CD4-positive, alpha-beta T cell treated with Interleukin-2 at 100 ng/mL for 4 hours (primary cell): ENCODE results near the gene MRTFB.
"Not testable (repeated sequence)": the region's sequence is repeated elsewhere in the genome, so short reads cannot be mapped to it uniquely, and the experiment has no call there.

ENCODE experiments used
- DNase-seq: peaks from one replicate; pipeline ENCODE4 v3.0.0-alpha.2; 2020; ENCODE audit warnings: low spot score

Gene MRTFB

DNA sequence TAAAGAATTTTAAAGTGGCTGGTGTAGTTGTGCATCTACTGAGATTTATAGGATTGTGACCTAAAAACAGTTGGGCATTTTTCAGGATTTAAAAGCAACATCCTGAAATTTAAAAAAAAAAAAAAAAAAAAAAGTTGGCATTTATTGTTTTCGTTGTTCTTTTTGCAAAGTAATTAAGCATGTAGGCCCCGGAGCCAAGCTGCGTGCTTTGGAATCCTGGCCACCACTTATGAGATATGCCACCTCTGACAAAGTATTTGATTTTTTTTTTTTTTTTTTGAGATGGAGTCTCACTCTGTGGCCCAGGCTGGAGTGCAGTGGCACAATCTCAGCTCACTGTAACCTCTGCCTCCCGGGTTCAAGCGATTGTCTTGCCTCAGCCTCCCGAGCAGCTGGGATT lies 112.8 kb downstream of the MRTFB start:
- DNase-seq = not testable (repeated sequence)

DNA sequence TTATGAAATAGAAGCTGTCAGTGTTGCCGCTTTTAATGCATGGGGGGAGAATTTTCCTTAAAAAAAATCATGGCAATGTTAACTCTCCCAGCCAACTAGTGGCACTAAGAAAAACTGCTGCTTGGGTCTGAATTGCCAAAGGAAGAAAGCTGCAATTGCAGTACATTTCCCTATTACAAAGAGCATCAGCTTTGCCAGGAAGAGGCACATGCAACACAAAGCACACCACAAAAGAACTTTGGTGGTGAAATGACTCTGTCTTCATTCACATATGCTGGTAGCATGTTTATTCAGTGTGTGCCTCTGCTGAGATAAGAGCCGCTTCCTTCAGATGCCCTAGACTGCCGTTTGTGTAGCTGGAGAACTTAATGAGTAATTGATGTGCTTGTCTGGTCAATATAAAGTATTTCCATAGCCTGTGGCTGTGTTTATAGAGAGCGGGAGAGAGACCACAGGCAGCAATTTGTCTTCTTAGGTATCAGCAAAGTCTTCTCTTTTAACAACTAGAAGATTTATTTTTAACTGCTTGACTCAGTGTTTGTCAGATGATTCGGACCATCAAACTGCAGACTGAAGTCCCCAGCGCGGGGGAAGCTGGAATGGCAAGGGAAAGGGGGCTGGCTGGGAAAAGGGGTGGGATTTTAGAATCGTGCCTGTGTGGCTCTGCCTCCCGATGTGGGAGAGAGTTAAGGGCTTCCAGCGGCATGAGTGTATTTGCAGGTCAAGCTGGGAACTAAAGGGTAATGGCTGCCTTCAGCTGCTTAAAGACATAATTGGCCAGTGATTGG lies 115.1 kb downstream of the MRTFB start:
- DNase-seq = no peak

DNA sequence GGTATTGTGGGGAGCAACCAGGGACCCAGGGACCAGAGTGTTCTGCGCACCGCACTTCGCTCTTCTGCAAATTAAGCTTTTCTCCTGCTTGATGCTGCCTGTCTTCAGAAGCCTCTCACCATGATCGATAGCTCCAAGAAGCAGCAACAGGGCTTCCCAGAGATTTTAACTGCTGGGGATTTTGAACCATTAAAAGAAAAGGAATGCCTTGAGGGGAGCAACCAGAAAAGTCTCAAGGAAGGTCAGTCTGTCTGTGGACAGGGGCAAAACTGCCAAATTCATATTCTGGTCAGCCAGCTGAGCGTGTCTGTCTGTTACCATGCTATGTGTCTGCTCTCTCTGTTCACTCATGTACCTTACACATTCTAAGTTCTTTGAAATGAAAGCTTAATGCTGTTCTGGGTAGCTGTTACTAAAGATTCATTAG lies 115.7 kb downstream of the MRTFB start:
- DNase-seq = no peak

DNA sequence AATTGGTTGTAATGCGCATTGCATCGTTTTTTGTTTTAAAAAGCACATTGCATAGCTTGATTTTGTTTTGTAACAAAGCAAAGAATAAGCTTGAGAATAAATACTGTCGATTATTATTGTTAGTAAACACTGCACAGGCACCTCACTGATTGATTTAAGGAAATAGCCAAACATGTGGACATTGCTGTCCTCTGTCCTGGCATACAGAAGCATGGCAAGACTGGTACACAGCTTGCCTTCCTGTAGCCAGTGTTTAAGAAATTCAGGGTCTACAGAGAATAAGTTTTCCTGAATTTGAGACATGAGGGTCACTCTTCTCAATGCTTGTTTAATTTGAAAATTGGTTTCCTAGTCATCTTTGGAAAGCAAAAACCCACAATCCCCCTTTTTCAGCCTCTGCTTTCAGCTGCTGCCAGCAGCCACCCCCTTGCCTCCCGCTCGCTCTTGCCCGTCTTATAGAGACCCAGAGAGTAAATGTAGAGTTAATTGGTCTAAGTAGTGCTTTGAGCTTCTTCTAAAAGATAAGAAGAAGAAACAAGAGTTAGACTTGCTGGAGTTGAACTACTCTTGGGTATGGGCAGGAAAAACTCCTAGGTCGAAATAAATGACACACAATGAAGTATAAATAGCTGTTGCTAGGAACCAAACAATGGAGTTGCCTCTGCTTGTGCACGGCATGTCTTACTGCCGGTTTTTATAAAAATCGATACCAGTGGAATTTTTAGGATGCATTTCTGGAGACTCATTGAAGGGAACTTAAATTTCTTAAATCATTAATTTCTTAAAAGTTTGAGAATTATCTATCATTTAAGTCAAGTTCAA lies 116.6 kb downstream of the MRTFB start:
- no peak for DNase-seq

DNA sequence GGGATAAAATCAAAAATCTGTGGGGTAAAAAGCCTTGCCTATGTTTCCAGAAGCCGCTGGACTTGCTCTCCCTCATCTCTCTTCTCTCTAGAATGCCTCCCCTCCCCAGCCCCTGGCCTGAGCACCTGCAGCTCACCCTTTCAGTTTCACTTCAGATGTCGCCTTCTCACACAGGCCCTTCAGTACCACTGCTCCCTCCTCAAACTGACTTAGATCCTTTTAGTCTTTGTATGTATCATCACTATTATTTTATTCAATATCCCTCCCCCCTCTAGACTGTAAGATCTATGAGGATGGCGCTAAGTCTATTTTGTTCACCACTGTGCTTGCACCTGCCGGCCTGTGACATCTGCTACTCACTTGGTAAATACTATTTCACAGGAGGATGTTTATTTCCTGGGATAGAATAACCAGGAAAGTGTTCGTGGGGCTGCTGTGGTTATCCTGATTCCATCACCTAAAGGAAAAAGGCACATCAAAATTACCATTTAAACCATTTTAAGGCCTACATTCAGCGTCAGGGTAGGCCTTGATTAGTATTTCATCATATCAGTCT lies 122.3 kb downstream of the MRTFB start:
- DNase-seq = peak; percentile 17

DNA sequence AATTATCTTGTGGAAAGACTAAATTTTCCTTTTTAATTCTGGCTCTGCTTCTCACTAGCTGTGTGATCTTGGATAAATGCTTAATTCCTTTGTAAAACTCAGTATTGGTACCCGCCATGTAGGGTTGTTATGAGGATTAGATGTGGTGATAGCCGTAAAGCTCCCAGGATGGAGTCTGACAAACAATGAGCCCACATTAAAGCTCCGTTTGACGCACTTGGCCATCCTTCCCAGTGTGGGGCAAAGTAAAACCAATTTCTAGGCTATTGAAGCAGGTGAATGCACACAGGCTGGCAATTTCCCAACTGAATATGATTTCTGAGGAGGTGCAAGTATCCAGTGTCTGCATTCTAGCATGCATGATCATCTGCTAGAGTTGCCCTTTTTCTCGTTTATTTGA lies 123.6 kb downstream of the MRTFB start:
- no peak for DNase-seq

DNA sequence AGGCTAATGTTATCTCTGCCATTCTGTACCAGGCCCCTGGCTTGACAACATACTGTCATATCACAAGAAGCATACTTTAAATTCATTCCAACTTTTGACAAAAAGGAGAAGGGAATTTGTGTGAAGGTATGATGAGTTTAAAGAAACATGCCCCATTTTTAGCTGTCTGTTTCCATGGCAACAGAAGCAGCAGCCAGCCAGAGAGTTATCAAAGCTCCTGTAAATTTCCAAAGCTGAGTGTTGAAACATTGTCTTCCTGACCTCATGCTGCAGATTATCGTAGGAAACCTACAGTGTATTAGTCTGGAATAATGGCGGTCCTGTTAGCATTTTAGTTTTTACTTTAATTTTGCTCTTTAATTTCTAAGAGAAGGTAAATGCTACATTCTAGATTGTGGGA lies 124.9 kb downstream of the MRTFB start:
- DNase-seq = no peak

DNA sequence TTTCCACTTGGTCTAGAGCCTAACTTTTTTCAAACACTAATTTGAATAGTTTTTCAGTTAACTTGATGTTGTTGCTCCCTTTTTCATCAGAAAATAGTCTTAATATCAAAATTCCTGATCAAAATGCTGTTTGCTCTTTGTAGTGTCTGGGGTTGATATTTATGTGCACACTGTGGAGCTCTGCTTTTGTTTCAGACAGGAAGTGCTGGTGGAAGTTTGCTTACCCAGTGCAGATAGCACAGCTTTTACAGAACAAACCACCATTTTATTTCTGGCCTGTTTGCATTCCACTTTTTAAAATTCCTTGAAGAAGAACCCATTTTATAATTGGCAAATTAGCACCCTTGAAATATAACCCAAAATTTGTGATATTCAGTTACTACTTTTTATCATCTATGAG lies 125.4 kb downstream of the MRTFB start:
- DNase-seq = no peak

DNA sequence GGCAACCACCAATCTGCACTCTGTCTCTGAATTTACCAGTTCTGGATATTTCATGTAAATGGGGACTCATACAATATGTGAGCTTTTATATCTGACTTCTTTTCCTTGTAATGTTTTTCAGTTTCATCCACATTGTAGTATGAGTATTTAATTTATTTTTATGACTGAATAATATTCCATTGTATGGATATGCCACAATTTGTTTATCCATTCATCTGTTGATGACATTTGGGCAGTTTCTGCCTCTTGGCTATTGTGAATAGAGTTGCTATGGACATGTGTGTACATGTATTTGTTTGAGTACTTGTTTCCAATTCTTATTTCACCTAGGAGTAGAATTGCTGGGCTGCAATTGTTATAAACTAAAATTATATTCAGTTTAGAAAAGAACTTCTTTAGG lies 126.9 kb downstream of the MRTFB start:
- no peak for DNase-seq

DNA sequence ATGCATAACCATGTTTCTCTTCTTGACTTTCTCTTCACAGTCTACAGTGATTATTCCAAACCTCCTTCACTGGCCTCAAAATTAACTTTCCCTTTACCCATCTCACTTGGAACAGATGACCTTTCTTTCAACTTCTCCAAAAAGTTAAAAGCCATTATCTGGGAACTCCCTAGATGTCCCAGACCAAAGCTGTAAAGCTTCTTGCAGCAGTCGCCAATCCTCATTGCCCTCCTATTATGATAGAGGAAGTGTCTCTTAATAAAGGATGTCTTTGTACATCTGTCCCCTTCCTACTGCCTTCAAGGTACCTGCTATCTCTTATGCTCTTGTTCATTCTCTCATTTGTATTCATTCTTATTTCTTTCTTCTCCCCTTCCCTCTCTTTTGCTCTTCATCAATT lies 127.5 kb downstream of the MRTFB start:
- DNase-seq = no peak

DNA sequence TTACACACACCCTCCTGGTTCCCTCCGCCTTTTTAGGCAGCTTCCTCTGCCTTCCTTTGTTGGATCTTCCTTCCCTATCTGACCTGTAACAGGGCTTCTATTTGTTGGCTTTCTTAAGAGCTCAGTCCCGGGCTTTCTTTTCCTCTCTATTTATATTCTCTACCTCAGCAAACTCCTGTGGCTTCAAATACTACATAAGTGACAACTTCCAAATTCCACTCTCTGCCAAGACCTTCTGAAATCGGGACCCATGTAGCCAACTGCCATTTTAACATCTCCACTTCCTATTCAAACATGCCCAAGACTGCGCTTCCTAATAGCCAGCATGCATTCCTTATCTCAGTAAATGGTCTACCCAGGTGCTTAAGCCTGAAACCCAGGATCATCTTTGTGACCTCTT lies 128.1 kb downstream of the MRTFB start:
- no peak for DNase-seq

DNA sequence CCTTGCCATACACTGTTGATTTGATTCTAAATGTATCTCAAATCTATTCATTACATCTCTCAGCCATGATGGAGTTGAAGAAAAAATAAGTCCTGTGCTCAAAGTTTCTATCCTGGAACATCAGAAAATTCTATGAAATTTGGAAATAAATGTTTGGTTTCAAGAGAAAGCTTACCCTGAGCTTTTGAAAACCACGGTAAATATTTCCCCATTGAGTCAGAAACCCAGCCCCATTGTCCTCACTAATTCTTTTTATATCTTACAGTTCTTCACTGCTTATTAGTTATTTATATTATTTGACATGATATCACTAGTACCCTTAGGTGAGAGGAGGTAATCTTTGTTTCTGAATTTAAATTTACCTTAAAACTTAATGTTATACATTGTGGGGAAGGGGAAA lies 128.5 kb downstream of the MRTFB start:
- DNase-seq = no peak

DNA sequence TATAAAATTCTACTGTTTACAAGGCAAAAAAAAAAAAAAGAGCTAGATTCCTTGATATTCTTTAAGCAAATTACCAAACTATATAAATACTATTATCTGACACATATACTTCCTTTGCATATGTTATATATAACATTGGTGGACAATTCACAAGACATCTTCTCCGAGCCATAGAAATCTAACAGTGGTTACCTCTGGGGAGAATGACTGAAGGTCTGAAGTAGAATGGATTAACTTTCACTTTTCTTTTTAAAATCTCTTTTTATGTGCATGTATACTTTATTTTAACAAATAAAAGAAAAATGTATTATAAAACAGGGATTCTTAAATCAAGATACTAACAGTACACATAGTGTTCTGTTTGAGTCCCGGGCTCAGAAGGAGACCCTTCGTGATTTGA lies 131.0 kb downstream of the MRTFB start:
- DNase-seq = no peak

DNA sequence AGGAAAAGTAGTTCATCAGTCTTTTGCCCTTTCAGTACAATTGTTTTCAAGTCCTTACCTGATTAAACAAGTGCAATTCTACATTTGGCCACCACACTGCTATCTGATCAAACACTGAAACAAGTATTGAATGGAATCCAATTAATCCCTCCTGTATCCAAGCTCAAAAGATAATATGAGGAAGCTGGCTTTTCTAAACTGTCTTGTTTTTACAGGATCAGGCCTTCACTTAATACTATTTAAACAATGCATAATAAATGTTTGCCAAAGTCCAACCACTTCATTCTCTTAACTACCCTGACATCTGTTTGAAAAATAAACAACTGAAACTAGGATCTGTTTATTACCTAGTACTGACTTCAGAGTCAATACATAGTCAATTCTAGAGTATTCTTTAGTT lies 131.6 kb downstream of the MRTFB start:
- no peak for DNase-seq

DNA sequence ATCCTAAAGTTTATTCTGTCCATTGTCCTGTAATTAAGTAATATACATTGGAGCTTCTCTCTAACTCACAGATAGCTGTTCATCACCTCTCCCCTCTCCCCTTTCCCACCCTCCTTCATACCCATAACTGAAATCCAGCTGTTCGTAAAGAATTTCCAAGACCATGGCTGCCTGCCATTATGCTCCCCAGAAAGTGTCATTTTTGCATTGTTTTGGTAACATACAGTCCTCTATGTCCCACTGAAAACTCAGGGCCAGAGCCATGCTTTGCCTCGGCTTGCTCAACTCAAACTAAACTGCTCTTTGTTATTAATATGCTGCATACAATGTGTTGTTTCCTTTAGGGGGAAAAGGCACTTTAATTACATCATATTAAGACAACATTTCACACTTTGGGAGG lies 132.0 kb downstream of the MRTFB start:
- DNase-seq = no peak

DNA sequence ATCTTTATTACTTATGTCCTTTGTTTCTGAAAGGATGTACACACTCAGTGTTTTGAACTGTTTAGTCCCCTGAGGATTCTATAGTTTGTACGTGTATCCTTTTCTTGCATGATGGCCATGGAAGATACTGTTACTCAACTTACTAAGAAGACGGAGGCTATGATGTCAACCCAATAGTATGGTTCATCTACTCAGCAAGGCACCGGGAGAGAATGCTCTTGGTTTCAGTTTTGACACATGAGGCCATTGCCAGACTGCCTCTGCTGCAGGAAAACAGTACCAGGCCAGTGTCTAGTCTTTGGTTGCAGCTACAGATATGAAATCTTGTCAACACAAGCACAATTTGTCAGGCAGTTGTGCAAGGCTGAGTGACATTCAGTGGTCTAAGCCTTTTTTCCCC lies 134.5 kb downstream of the MRTFB start:
- no peak for DNase-seq

DNA sequence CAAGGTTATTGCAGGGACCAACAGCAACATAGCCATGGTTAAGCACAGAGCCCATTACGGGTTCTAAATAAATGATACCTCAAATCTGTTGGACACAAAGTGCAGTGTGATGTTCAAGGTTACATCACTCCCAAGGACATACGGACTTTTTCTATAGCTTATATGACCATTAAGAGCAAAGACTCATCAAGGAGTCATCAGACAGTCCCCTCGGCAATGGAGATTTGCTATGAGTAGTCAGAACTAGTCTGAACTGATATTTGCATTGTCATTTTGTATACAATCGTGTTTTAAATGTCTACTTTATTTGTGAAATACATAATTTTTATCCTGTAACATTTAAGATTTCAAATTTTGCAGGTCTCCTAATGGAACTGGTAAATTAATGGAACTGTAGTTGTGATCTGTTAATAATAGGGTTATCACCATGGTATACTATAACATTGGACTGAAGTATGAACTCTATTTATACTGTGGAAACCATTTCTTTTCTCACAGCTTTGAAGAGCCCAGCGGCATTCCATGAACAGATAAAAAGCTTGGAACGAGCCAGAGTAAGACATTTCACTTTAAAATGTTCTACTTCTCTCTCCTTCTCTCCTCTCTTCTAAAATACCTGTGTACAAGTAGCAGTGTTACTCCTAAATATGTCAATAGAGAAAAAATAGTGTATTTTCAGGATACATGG lies 140.9 kb downstream of the MRTFB start:
- DNase-seq = no peak

DNA sequence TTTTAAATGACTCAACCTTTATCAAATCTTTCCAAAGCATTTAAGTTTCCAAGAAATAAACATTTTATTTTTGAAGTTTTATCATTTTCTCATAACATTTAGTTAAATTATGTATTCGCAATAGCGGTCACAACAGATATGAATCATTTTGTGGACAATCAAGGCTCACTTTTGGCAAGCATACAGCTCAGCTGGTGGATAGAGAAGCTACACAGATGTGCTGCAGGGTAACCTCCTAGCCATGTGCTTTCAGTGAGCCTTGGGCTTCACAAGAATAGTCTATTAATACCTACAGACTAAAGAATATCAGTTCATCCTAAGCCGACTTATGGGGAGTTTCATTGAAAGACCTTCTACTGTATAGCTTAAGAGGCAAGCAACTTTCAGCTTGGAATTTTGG lies 144.8 kb downstream of the MRTFB start:
- no peak for DNase-seq

DNA sequence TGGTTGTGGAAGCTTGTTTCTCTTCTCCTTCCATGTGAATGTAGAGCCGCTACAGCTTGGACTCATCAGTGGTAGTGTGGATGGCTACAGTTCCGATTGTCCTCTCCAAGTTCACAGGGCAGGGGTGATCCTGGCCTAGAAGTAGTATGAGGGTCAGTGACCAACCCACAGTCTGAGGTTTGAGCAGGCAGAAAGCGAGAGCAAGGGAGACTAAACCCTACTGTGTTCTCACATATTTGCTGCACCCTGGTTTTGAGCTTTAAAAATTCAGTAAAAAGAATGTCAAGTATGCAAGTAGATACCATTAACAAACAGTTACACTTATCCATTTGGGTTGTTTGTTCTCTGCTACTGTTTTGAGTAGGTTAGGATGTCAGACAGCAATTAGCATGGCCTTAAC lies 148.9 kb downstream of the MRTFB start:
- DNase-seq = no peak

DNA sequence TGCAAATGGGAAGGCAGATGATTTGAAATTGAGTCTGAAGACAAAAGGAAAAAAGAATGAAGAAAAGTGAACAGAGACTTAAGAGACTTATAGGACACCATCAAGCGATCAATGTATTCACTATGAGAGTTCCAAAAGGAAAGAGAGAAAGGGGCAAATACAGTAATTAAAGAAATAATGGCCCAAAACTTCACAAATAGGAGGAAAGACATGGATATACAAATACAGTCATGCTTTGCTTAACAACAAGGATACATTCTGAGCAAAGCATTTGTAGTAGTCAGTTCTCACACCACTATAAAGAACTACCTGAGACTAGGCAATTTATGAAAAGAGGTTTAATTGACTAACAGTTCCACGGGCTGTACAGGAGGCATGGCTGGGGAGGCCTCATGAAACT lies 152.5 kb downstream of the MRTFB start:
- no peak for DNase-seq

DNA sequence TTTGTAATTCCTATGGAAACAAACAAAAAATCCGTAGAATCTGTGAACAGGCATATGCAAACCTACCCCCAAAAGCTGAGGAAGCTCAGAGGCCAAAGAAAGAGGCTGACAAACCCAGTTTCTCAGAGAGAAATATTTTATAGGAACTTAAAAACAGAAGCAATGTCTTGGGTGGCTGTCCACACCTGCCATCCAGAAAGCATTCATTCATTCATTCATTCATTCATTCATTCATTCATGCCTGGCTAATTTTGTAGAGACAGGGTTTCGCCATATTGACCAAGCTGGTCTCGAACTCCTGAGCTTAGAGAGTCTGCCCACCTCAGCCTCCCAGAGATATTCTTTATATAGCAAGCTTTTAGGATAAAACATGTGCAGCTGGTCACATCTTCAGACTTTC lies 154.3 kb downstream of the MRTFB start:
- no peak for DNase-seq

DNA sequence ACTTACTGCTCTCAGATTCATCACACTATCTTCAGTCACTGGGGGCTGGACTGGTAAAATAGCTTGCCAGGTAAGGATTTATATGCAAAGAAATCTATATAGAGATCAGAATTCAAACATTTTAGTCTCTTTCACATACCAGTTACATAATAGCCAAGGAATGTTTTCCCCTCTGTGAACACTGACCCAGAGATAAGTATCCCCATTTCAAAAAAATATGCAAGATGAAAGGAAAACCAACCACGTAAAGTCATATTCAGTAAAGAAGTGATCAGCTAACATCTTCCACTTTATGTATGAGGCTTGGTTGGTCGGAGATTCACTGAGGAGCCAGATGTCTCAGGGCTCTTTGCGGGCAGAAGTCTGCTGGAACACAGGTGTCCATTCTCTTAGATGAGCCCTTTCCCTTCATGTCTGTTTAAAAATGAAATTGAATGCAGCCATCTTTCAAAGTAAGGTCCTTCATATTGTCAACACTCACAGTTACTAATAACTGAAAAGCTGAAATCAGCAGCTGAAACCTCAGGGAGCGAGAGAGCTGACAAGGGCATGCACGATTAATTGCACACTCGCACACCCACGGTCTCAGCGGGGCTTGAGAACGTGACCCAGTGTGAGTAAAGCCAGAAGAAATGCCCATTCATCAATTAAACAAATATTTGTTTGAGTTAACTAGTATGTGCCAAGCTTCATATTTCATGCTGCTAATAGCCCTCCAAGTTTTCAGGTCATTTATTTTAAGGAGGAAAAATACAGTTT lies 161.2 kb downstream of the MRTFB start:
- no peak for DNase-seq
